ACHN (cell line): ENCODE measurements around the gene RBL1.
"Not testable (repeated sequence)": the region's sequence is repeated elsewhere in the genome, so short reads cannot be mapped to it uniquely, and the experiment has no call there.

Experiments used
- DNase-seq: peaks from one replicate; pipeline ENCODE4 v3.0.0-alpha.2; 2015
- in situ Hi-C: cut with HindIII; loops from 2 replicates; pipeline ENCODE4 v1.10.0; 2017; ENCODE audit warnings: low sequenced_read_pairs, low pct_ligation_motif_present, low pct_unique_long_range_greater_than_20kb

RBL1 gene

GRCh38 chr20:37095599-37096414 lies at the start of gene RBL1:
RBL1 (minus strand) TSS chr20:37095997; CDS start chr20:37095928, 69 bp downstream.
- DNase-seq = peak; percentile 85
- in situ Hi-C loops = no loop called here

- DNase-seq = no peak
- in situ Hi-C loops = no loop called here
These were observed 49.1 kb upstream of the RBL1 start for GRCh38 chr20:37144856-37145404.

- in situ Hi-C loops = no loop called here
- DNase-seq = no peak
These were observed 46.9 kb upstream of the RBL1 start for GRCh38 chr20:37142708-37143107.

- DNase-seq = no peak
- in situ Hi-C loops = no loop called here
These were observed 41.8 kb upstream of the RBL1 start for GRCh38 chr20:37137547-37137946.

GRCh38 chr20:37133952-37134351 lies 38.2 kb upstream of the RBL1 start:
- in situ Hi-C loops = no loop called here
- DNase-seq = no peak

- DNase-seq = no peak
- in situ Hi-C loops = no loop called here
These were observed 35.7 kb upstream of the RBL1 start for GRCh38 chr20:37131486-37131885.

- no peak for DNase-seq
- in situ Hi-C loops = no loop called here
These were observed 33.0 kb upstream of the RBL1 start for GRCh38 chr20:37128803-37129202.

- DNase-seq, in situ Hi-C loops: not testable (repeated sequence)
These were observed 30.5 kb upstream of the RBL1 start for GRCh38 chr20:37126290-37126689.

- DNase-seq = no peak
- in situ Hi-C loops = no loop called here
These were observed 27.6 kb upstream of the RBL1 start for GRCh38 chr20:37123441-37123840.

GRCh38 chr20:37120497-37120896 lies 24.7 kb upstream of the RBL1 start:
- no peak for DNase-seq
- in situ Hi-C loops = no loop called here

- in situ Hi-C loops = no loop called here
- DNase-seq = no peak
These were observed 23.7 kb upstream of the RBL1 start for GRCh38 chr20:37119356-37120036.

GRCh38 chr20:37114012-37114411 lies 18.2 kb upstream of the RBL1 start:
- DNase-seq = no peak
- in situ Hi-C loops = no loop called here

GRCh38 chr20:37111926-37112455 lies 16.2 kb upstream of the RBL1 start:
- DNase-seq = no peak
- in situ Hi-C loops = no loop called here

GRCh38 chr20:37108676-37109075 lies 12.9 kb upstream of the RBL1 start:
- in situ Hi-C loops = no loop called here
- DNase-seq = no peak

- in situ Hi-C loops = no loop called here
- DNase-seq = no peak
These were observed 6.8 kb upstream of the RBL1 start for GRCh38 chr20:37102571-37102970.

- no peak for DNase-seq
- in situ Hi-C loops = no loop called here
These were observed 731 bp upstream of the RBL1 start for GRCh38 chr20:37096415-37097041.

GRCh38 chr20:37095108-37095598 lies 644 bp downstream of the RBL1 start:
- in situ Hi-C loops = no loop called here
- DNase-seq = peak; percentile 5

GRCh38 chr20:37090407-37090806 lies 5.4 kb downstream of the RBL1 start:
- in situ Hi-C loops = no loop called here
- DNase-seq = no peak

GRCh38 chr20:37081717-37082289 lies 14.0 kb downstream of the RBL1 start:
- in situ Hi-C loops = no loop called here
- no peak for DNase-seq
